SK-N-MC (cell line): Measurements from ENCODE around the gene INHBB.

Source experiments
- EZH2 ChIP-seq: fragments of 200-600 bp; sonication (generic); IDR thresholded peaks from one replicate; pipeline ENCODE4 v1.6.1; 2017; ENCODE audit warnings: antibody characterized with exemption
- POLR2AphosphoS5 ChIP-seq: IDR thresholded peaks from 2 replicates; pipeline ENCODE4 v1.6.1; 2012; ENCODE audit warnings: mild to moderate bottlenecking, low read depth, low read length, borderline replicate concordance

GRCh38 chr2:120336749-120337148, 9.2 kb upstream of the INHBB start:
- TF ChIP-seq POLR2AphosphoS5 (no peak), EZH2 (no peak)
